ENCODE data around the gene VRK2.
"Not testable (repeated sequence)": the region's sequence is repeated elsewhere in the genome, so short reads cannot be mapped to it uniquely, and the experiment has no call there.

DNA sequence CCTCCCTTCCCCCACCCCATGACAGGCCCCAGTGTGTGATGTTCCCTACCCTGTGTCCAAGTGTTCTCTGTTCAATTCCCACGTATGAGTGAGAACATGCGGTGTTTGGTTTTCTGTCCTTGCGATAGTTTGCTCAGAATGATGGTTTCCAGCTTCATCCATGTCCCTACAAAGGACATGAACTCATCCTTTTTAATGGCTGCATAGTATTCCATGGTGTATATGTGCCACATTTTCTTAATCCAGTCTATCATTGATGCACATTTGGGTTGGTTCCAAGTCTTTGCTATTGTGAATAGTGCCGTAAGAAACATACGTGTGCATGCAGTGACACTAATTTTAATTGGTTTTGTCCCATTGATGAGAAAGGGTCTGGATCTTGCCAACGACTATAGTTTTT lies 99.2 kb downstream of the VRK2 start:
- TF ChIP-seq, protein P1, sequence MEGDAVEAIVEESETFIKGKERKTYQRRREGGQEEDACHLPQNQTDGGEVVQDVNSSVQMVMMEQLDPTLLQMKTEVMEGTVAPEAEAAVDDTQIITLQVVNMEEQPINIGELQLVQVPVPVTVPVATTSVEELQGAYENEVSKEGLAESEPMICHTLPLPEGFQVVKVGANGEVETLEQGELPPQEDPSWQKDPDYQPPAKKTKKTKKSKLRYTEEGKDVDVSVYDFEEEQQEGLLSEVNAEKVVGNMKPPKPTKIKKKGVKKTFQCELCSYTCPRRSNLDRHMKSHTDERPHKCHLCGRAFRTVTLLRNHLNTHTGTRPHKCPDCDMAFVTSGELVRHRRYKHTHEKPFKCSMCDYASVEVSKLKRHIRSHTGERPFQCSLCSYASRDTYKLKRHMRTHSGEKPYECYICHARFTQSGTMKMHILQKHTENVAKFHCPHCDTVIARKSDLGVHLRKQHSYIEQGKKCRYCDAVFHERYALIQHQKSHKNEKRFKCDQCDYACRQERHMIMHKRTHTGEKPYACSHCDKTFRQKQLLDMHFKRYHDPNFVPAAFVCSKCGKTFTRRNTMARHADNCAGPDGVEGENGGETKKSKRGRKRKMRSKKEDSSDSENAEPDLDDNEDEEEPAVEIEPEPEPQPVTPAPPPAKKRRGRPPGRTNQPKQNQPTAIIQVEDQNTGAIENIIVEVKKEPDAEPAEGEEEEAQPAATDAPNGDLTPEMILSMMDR (IDR thresholded peaks at IDR 0.05) = not testable (repeated sequence)
- TF ChIP-seq POLR2A (IDR thresholded peaks at IDR 0.05) = not testable (repeated sequence)
